ENCODE results near the gene MCTP1. TPM values are rescaled to one million over a fixed set of nuclear protein-coding genes. Genes with fewer than 3 reads are reported as not detected.
"Not testable (repeated sequence)": the region's sequence is repeated elsewhere in the genome, so short reads cannot be mapped to it uniquely, and the experiment has no call there.

The MCTP1 gene
- total RNA-seq, 4 donors from 2014 or later: 11.2 to 43.6 (median 16.8) TPM

DNA sequence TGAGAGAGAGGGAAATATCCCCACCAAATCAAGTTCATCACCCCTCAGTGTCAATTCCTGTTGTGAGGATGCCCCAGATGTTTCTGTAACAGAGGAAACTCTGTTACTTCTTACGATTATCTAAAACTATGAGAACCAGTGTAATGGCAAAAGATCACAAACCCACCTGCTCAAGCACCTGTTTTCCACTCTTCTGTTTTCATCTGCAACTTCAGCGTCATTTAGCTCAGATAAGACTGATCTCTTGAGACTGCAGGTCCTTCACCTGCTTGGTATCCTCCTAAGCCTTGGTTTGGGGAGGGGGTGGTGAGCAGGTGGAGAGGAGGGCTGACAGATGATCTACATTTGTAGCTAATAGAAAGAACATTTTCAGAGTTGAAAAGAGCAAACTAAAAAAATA, 437.2 kb downstream of the MCTP1 start:
- TF ChIP-seq POLR2AphosphoS5 (IDR thresholded peaks at IDR 0.05): no peak
- no peak for TF ChIP-seq CTCF (IDR thresholded peaks at IDR 0.05)
- TF ChIP-seq EP300 (IDR thresholded peaks at IDR 0.05): no peak
- TF ChIP-seq POLR2A (IDR thresholded peaks at IDR 0.05; ENCODE audit: low read depth): no peak

DNA sequence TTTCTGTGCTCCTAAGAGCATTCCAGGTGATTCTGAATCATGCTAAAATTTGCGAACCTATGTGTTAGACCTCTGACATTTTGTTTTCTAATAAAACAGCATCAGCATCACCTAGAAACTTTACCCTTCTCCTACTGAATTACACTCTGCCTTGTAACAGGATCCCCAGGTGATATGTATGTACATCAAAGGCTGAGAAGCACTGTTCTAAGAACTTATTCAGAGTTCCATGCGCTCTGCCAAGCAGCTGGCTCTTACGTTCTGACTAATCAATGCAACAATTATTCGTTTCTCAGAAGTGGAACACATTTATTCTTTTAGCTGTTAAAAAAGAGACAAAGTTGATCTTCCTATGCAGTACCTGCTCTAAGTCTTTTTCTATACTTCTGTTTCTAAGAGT, 437.9 kb downstream of the MCTP1 start:
- no peak overlapping the region for H3K4me3 ChIP-seq
- H3K9me3 ChIP-seq: no peaks in the 10 kb centered on the region
- H3K36me3 ChIP-seq: no peaks in the 10 kb centered on the region
- H3K4me1 ChIP-seq: no peaks in the 10 kb centered on the region
- no peak for DNase-seq (ENCODE audit: extremely low spot score)
- intact Hi-C loops (cut with DNase I): no loop called here
- WGBS: 78% methylated on average over 4 of the region's 4 CpGs
- no peak overlapping the region for H3K27ac ChIP-seq (replicated peaks in 1 of 4)
- no peak for TF ChIP-seq POLR2AphosphoS5 (IDR thresholded peaks at IDR 0.05)
- no peak for TF ChIP-seq POLR2A (IDR thresholded peaks at IDR 0.05; ENCODE audit: low read depth)
- no peak for TF ChIP-seq CTCF (IDR thresholded peaks at IDR 0.05)
- no peak for TF ChIP-seq EP300 (IDR thresholded peaks at IDR 0.05)
- no peaks in the 10 kb centered on the region for H3K27me3 ChIP-seq

More for the DNA sequence above, 437.2 kb downstream of the MCTP1 start:
- Histone ChIP-seq H3K27ac (replicated peaks in 1 of 4) (no peak overlapping the region), H3K27me3 (no peaks in the 10 kb centered on the region), H3K4me1 (no peaks in the 10 kb centered on the region), H3K9me3 (no peaks in the 10 kb centered on the region), H3K36me3 (no peaks in the 10 kb centered on the region), H3K4me3 (no peak overlapping the region)
- no peak for DNase-seq (ENCODE audit: extremely low spot score)
- 91% methylated on average over 2 of the region's 2 CpGs for WGBS
- intact Hi-C loops (cut with DNase I): no loop called here

DNA sequence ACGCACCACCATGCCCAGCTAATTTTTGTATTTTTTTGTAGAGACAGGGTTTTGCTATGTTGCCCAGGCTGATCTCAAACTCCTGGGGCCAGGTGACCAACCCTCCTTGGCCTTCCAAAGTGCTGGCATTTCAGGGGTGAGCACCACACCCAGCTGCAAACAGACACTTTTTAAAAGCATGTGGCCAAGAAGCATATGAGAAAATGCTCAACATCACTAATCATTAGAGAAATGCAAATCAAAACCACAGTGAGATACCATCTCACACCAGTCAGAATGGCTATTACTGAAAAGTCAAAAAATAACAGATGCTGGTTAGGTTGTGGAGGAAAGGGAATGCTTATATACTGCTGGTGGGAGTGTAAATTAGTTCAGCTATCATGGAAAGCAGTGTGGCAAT, 439.2 kb downstream of the MCTP1 start:
- 91% methylated on average over 1 of the region's 1 CpG for WGBS
- H3K27ac ChIP-seq (replicated peaks in 1 of 4): not testable (repeated sequence)

DNA sequence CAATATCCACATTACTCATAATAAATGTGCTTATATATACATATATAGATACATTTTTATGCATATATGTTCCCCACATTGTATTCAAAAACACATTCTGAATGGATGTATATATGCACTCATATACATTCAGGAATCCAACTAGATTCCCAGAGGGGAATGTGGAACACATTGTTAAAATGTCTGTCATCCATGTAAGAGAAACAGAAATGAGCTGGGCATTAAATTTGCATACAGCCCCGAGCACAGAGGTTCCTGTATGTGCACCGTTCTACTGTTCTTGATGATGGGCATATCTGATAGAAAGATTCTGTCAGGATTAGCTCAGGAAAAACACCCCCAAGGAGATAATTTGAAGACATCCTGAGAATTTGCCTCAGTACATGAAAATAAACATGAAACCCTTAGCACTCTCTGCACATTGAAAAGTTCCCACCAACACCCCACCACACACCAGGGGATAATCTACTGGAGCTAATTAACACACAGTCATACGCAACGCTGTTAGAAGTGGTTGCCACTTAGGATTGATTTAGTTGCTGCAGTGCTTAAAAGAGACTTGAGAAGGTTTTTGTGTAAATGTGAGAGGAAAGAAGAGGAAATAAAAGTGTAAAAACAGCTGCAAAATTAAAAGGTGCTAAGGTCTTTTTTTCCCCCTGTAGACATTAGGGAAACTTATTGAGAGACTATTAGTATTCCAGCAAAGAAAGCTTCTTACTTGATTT, 443.1 kb downstream of the MCTP1 start:
- TF ChIP-seq POLR2AphosphoS5 (IDR thresholded peaks at IDR 0.05) (no peak), POLR2A (IDR thresholded peaks at IDR 0.05; ENCODE audit: low read depth) (no peak), CTCF (IDR thresholded peaks at IDR 0.05) (no peak), EP300 (IDR thresholded peaks at IDR 0.05) (no peak)
- Histone ChIP-seq H3K4me1 (no peaks in the 10 kb centered on the region), H3K9me3 (no peaks in the 10 kb centered on the region), H3K4me3 (no peak overlapping the region), H3K27me3 (no peaks in the 10 kb centered on the region), H3K36me3 (no peaks in the 10 kb centered on the region), H3K27ac (replicated peaks in 1 of 4) (no peak overlapping the region)
- intact Hi-C loops (cut with DNase I): no loop called here
- no peak for DNase-seq (ENCODE audit: extremely low spot score)
- 70% methylated on average over 4 of the region's 4 CpGs for whole genome bisulfite sequencing

More for the DNA sequence above, 439.2 kb downstream of the MCTP1 start:
- H3K36me3 ChIP-seq; H3K9me3 ChIP-seq; H3K4me3 ChIP-seq; H3K27me3 ChIP-seq; H3K4me1 ChIP-seq; intact Hi-C loops (cut with DNase I); DNase-seq (ENCODE audit: extremely low spot score): not testable (repeated sequence)

DNA sequence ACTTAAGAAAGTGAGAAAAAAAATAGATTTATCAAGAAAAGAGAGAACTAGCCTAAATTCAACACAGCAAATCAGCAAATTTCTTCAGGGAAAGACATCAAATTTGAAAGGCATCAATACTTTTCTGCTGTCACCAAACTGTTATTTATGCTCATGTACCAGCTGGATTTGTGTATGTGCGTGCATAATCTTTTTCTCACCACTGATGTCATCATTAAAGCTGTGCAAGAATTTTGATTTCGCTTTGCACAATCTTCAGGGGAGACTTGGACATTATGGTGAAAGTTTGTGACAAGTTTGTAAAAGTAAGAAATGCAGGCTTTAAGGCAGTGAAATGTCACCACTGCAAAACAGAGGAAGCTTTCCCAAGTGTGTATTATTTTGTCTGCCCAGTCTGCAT, 451.0 kb downstream of the MCTP1 start:
- TF ChIP-seq CTCF (IDR thresholded peaks at IDR 0.05) (no peak), POLR2AphosphoS5 (IDR thresholded peaks at IDR 0.05) (no peak), POLR2A (IDR thresholded peaks at IDR 0.05; ENCODE audit: low read depth) (no peak), EP300 (IDR thresholded peaks at IDR 0.05) (no peak)
- Histone ChIP-seq H3K9me3 (no peaks in the 10 kb centered on the region), H3K27me3 (no peaks in the 10 kb centered on the region), H3K36me3 (peaks cover 0 to 5% (median 0%) of the 10 kb centered on the region in 4 donors), H3K4me3 (no peak overlapping the region), H3K4me1 (no peaks in the 10 kb centered on the region), H3K27ac (replicated peaks in 1 of 4) (no peak overlapping the region)
- no peak for DNase-seq (ENCODE audit: extremely low spot score)
- intact Hi-C loops (cut with DNase I): no loop called here
- 72% methylated on average over 2 of the region's 2 CpGs for WGBS

All from esophagus muscularis mucosa (tissue), 4 donors.